C4-2B (cell line): ENCODE results near the gene SYN1.

Experiments used
- CTCF ChIP-seq: fragments of 450-650 bp; conservative IDR thresholded peaks from 2 replicates; pipeline ENCODE4 v1.5.1; 2017; ENCODE audit warnings: mild to moderate bottlenecking
- ZFX ChIP-seq: fragments of 450-650 bp; IDR thresholded peaks from 2 replicates; pipeline ENCODE4 v1.6.1; 2017

- TF ChIP-seq CTCF (no peak), ZFX (no peak)
Observed at GRCh38 chrX:47572773-47573340, 46.8 kb downstream of the SYN1 start.
